Measurements from ENCODE around the gene EML2. TPM values are rescaled to one million over a fixed set of nuclear protein-coding genes. Genes with fewer than 3 reads are reported as not detected.
A peak's percentile ranks its signal among the peaks of the same experiment; 100 is the strongest.

The EML2 gene
- total RNA-seq, 4 donors from 2014 or later, result 3.0 to 6.7 (median 4.8) TPM

DNA sequence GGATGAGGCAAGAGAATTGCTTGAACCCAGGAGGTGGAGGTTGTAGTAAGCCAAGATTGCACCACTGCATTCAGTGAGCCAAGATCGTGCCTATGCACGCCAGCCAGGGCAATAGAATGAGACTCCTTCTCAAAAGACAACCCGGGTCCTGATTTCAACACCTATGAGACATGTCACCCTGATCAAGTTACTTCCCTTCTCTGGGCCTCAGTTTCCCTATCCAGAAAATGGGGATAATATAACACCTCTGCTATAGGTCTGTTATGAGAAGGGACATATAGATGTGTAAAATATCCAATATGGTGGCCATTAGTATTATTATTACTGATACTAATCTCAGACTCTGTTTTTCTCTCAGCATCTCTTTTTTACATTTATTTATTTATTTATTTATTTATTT lies 15.9 kb upstream of the EML2 start:
- ATAC-seq, result no peak
- Histone ChIP-seq H3K4me3 (no peak overlapping the region), H3K36me3 (no peaks in the 10 kb centered on the region), H3K9me3 (no peaks in the 10 kb centered on the region), H3K4me1 (no peaks in the 10 kb centered on the region), H3K27ac (no peak overlapping the region), H3K27me3 (peaks cover 0 to 4% (median 0%) of the 10 kb centered on the region in 3 donors)
- no peak for TF ChIP-seq POLR2A (IDR thresholded peaks at IDR 0.05)
- TF ChIP-seq, protein P1, sequence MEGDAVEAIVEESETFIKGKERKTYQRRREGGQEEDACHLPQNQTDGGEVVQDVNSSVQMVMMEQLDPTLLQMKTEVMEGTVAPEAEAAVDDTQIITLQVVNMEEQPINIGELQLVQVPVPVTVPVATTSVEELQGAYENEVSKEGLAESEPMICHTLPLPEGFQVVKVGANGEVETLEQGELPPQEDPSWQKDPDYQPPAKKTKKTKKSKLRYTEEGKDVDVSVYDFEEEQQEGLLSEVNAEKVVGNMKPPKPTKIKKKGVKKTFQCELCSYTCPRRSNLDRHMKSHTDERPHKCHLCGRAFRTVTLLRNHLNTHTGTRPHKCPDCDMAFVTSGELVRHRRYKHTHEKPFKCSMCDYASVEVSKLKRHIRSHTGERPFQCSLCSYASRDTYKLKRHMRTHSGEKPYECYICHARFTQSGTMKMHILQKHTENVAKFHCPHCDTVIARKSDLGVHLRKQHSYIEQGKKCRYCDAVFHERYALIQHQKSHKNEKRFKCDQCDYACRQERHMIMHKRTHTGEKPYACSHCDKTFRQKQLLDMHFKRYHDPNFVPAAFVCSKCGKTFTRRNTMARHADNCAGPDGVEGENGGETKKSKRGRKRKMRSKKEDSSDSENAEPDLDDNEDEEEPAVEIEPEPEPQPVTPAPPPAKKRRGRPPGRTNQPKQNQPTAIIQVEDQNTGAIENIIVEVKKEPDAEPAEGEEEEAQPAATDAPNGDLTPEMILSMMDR (IDR thresholded peaks at IDR 0.05 in 4 of 5, conservative IDR thresholded peaks at IDR 0.05 in 1 of 5), result no peak
- in situ Hi-C loops (cut with MboI; ENCODE audit: low sequenced_read_pairs in 4 of 4), result loop anchor here in 1 of 4 donors (25.0 kb wide), 1 partner anchor 118 kb away; no protein-coding TSS in a partner anchor
- no peak for DNase-seq
- intact Hi-C loops (cut with DNase I; ENCODE audit: low total_unique reads), result no loop called here

DNA sequence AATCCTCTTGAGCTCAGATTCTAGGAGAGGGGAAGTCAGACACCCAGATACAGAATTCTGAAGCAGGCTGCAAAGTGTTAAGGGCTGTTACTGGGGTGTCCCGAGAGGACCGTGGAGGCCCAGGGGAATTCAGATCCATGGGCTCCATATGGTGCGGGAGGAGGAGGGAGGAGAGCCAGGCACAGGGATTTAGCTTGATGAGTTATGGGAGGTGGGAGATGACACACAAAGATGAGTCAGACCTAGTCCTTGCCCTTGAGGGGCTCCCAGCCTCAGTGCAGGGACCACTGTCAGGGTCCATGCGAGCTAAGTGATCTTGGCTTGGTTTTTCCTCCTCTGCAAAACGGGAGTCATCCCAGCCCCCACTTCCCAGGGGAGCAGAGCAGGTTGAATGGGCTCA lies 14.4 kb upstream of the EML2 start:
- in situ Hi-C loops (cut with MboI; ENCODE audit: low sequenced_read_pairs in 4 of 4), result loop anchor here in 1 of 4 donors (25.0 kb wide), 1 partner anchor 116 kb away; no protein-coding TSS in a partner anchor
- Histone ChIP-seq H3K27me3 (no peaks in the 10 kb centered on the region), H3K4me3 (no peak overlapping the region), H3K27ac (no peak overlapping the region), H3K36me3 (no peaks in the 10 kb centered on the region), H3K9me3 (no peaks in the 10 kb centered on the region), H3K4me1 (no peaks in the 10 kb centered on the region)
- ATAC-seq (no peak), DNase-seq (no peak)
- intact Hi-C loops (cut with DNase I; ENCODE audit: low total_unique reads), result no loop called here
- no peak for TF ChIP-seq POLR2A (IDR thresholded peaks at IDR 0.05)
- TF ChIP-seq, protein P1 (IDR thresholded peaks at IDR 0.05 in 4 of 5, conservative IDR thresholded peaks at IDR 0.05 in 1 of 5), result no peak

DNA sequence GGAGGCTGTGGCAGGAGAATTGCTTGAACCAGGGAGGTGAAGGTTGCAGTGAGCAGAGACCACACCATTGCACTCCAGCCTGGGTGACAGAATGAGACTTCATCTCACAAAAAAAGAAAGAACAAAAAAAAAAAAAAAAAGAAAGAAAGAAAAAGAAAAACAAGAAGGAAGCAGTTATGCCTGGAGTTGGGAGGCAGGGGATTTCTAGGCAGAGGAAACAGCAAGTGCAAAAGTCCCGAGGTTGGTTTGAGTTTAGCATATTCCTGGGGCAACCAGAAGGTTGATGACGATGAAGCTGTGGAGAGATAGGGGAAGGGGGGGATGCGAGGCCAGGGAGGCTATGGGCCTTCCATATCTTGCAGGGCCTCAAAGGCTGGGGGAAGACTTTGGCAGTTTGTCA lies 11.5 kb upstream of the EML2 start:
- intact Hi-C loops (cut with DNase I; ENCODE audit: low total_unique reads) (no loop called here), in situ Hi-C loops (cut with MboI; ENCODE audit: low sequenced_read_pairs in 4 of 4) (loop anchor here in 1 of 4 donors (25.0 kb wide), 1 partner anchor 113 kb away; no protein-coding TSS in a partner anchor)
- ATAC-seq, result no peak
- no peak for TF ChIP-seq POLR2A (IDR thresholded peaks at IDR 0.05)
- TF ChIP-seq, protein P1 (IDR thresholded peaks at IDR 0.05 in 4 of 5, conservative IDR thresholded peaks at IDR 0.05 in 1 of 5), result no peak
- Histone ChIP-seq H3K27ac (no peak overlapping the region), H3K9me3 (no peaks in the 10 kb centered on the region), H3K4me1 (peaks cover 0 to 7% of the 10 kb centered on the region in 2 donors), H3K27me3 (peaks cover 0 to 9% (median 7%) of the 10 kb centered on the region in 3 donors), H3K4me3 (no peak overlapping the region), H3K36me3 (no peaks in the 10 kb centered on the region)
- DNase-seq, result no peak

DNA sequence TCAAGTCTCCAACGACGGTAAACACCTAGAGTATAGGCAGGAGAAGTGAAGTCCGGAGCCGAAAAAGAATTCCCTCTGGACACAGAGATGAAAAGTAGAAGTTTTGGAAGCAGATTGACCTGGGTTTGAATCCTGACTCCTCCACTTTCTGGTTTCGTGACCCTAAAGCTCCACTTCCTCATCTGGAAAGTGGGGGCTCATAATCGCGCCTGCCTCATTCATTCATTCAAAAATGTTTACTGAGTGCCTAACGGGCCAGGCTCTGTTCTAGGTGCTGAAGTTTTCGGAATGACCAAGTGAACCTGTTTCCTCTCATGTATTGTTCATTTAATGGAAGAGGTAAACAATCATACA lies 7.1 kb upstream of the EML2 start:
- in situ Hi-C loops (cut with MboI; ENCODE audit: low sequenced_read_pairs in 4 of 4) (loop anchor here in 1 of 4 donors (5.0 kb wide), 1 partner anchor 124 kb away; no protein-coding TSS in a partner anchor), intact Hi-C loops (cut with DNase I; ENCODE audit: low total_unique reads) (no loop called here)
- Histone ChIP-seq H3K36me3 (no peaks in the 10 kb centered on the region), H3K27me3 (peaks cover 0 to 30% (median 16%) of the 10 kb centered on the region in 3 donors), H3K4me1 (peaks cover 5 to 18% of the 10 kb centered on the region in 2 donors), H3K4me3 (peak overlapping the region; percentile 29 to 55 (median 44)), H3K9me3 (no peaks in the 10 kb centered on the region), H3K27ac (no peak overlapping the region)
- TF ChIP-seq POLR2A (IDR thresholded peaks at IDR 0.05), result no peak
- TF ChIP-seq, protein P1 (IDR thresholded peaks at IDR 0.05 in 4 of 5, conservative IDR thresholded peaks at IDR 0.05 in 1 of 5), result no peak
- ATAC-seq, result no peak
- no peak for DNase-seq
